ENCODE measurements around the gene CLSTN1.

GRCh38 chr1:9824702-9825089 lies 931 bp upstream of the CLSTN1 start:
- TF ChIP-seq MAX (IDR thresholded peaks at IDR 0.05): no peak
- no peak for TF ChIP-seq RAD21 (IDR thresholded peaks at IDR 0.05)
- TF ChIP-seq CTCF (IDR thresholded peaks at IDR 0.05; ENCODE audit: low read depth, low read length, missing input control): no peak
- TF ChIP-seq EGR1 (IDR thresholded peaks at IDR 0.05; ENCODE audit: low read depth in 2 of 2): no peak
- TF ChIP-seq FOXA1 (IDR thresholded peaks at IDR 0.05): no peak
- no peak for TF ChIP-seq ZBTB33 (IDR thresholded peaks at IDR 0.05)
- no peak for TF ChIP-seq TAF1 (conservative IDR thresholded peaks at IDR 0.05)
- TF ChIP-seq JUND (IDR thresholded peaks at IDR 0.05): no peak

All from liver (tissue), 3 donors.